ENCODE measurements around the gene POLR2C.

DNA sequence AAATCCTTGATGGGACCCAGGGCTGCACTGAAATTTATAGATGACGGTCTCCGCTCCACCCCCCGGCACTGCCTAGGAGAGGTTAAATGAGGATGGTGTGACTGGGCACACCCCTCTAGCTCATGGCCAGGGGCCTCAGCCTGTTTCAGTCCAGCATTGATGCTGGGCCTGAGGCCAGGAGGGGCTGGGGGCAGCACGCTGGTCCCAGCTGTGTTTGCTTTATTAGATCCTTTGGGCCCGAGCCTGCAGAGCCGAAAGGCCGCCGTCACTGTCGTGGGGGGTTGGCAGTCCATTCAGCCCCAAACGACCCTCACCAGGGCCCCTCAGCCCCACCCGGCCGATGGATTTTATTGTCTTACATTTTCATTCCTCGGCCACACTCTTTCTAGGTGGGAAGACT, 34.6 kb downstream of the POLR2C start:
- TF ChIP-seq, protein P1, sequence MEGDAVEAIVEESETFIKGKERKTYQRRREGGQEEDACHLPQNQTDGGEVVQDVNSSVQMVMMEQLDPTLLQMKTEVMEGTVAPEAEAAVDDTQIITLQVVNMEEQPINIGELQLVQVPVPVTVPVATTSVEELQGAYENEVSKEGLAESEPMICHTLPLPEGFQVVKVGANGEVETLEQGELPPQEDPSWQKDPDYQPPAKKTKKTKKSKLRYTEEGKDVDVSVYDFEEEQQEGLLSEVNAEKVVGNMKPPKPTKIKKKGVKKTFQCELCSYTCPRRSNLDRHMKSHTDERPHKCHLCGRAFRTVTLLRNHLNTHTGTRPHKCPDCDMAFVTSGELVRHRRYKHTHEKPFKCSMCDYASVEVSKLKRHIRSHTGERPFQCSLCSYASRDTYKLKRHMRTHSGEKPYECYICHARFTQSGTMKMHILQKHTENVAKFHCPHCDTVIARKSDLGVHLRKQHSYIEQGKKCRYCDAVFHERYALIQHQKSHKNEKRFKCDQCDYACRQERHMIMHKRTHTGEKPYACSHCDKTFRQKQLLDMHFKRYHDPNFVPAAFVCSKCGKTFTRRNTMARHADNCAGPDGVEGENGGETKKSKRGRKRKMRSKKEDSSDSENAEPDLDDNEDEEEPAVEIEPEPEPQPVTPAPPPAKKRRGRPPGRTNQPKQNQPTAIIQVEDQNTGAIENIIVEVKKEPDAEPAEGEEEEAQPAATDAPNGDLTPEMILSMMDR (IDR thresholded peaks at IDR 0.05) = no peak
- TF ChIP-seq EP300 (IDR thresholded peaks at IDR 0.05) (no peak), POLR2A (IDR thresholded peaks at IDR 0.05) (no peak)
